K562 (cell line): Measurements from ENCODE around the gene BDNF. TPM values are rescaled to one million over a fixed set of nuclear protein-coding genes. Genes with fewer than 3 reads are reported as not detected.

Source experiments
- ATAC-seq: fragments of 200-7000 bp; cut with Tn5 transposase; 3 replicates; pipeline ENCODE4 v1.9.1; 2020; ENCODE audit warnings: moderate library complexity
- BruUV-seq: library from RNA; stranded (reverse); fragments of 400-500 nt; replicated peaks from 2 replicates; lab custom pipeline; 2021; lab: Mats Ljungman, UMichigan
- CTCF ChIA-PET: fragments of 300-600 bp; formaldehyde crosslinking; extraction: SDS; loops from one replicate; lab custom pipeline; 2021; ENCODE audit warnings: low intra/inter-chr PET ratio; lab: Yijun Ruan, JAX
- POLR2A ChIA-PET: fragments of 300-600, 350-650 bp; sonication (Branson Sonifier 250); formaldehyde crosslinking; extraction: SDS; loops from one replicate; lab custom pipeline; 2021; ENCODE audit warnings: antibody characterized with exemption, inconsistent platforms; lab: Yijun Ruan, JAX
- DNase-seq, 4 experiments: peaks; one replicate each; pipeline versions ENCODE4 v3.0.0 to v3.0.0-alpha.2; 2011 to 2018; ENCODE audit warnings: low spot score in 3 of 4, mixed read lengths in 3 of 4; ENCODE audit errors: extremely low read depth in 1 of 4
- FAIRE-seq: peaks from 2 replicates; lab custom pipeline; 2011; peaks lifted over from hg19 to GRCh38; lab: Jason Lieb, UNC
- H2AFZ ChIP-seq: 2 replicates; pipeline ENCODE4 v1.6.0; 2011; ENCODE audit warnings: low read depth, low read length, control low read depth, inconsistent platforms
- H3K27ac ChIP-seq: fragments of 200-600 bp; 3 replicates; pipeline ENCODE4 v1.8.0; 2011; ENCODE audit warnings: low read depth, mild to moderate bottlenecking, control low read depth, inconsistent platforms, low read length, moderate library complexity, mixed read lengths; ENCODE audit errors: extremely low read depth
- H3K27me3 ChIP-seq, 2 experiments: fragments of 300-600 bp in 1 of 2; 2 replicates in 1 of 2; 3 replicates in 1 of 2; pipeline versions ENCODE4 v1.6.0 to v1.8.0; 2011; ENCODE audit warnings: inconsistent platforms in 2 of 2, low read length in 2 of 2, mild to moderate bottlenecking in 1 of 2, mixed read lengths in 1 of 2, moderate library complexity in 1 of 2; ENCODE audit not compliant: control insufficient read depth in 2 of 2, insufficient read depth in 2 of 2
- H3K36me3 ChIP-seq: fragments of 300-600 bp; 3 replicates; pipeline ENCODE4 v1.8.0; 2011; ENCODE audit warnings: mild to moderate bottlenecking, low read length, inconsistent platforms; ENCODE audit not compliant: control insufficient read depth, insufficient read depth
- H3K4me1 ChIP-seq, 2 experiments: fragments of 200-600 bp in 1 of 2; replicated peaks in 1 of 2; 2 replicates in 1 of 2; 3 replicates in 1 of 2; pipeline versions ENCODE4 v1.5.1 to v1.8.0; 2011; ENCODE audit warnings: inconsistent platforms in 2 of 2, low read length in 2 of 2, mild to moderate bottlenecking in 1 of 2, mixed read lengths in 1 of 2, moderate library complexity in 1 of 2; ENCODE audit not compliant: control insufficient read depth in 2 of 2, insufficient read depth in 2 of 2
- H3K4me2 ChIP-seq: 2 replicates; pipeline ENCODE4 v1.6.1; 2011; ENCODE audit warnings: low read length, control low read depth, inconsistent platforms, mixed read lengths; ENCODE audit not compliant: insufficient read depth
- H3K4me3 ChIP-seq: fragments of 200-600 bp; sonication (generic), shearing (Covaris generic); 2 replicates; pipeline ENCODE4 v1.5.1; 2016; ENCODE audit warnings: control low read depth, inconsistent platforms
- H3K79me2 ChIP-seq: fragments of 200-600 bp; 3 replicates; pipeline ENCODE4 v1.8.0; 2011; ENCODE audit warnings: low read length, inconsistent platforms; ENCODE audit not compliant: control insufficient read depth, insufficient read depth
- H3K9ac ChIP-seq, 2 experiments: 2 replicates each; pipeline versions ENCODE4 v1.6.0 to v1.6.1; 2011; ENCODE audit warnings: low read depth in 2 of 2, low read length in 2 of 2, control low read depth in 1 of 2, inconsistent platforms in 1 of 2, mild to moderate bottlenecking in 1 of 2, mixed read lengths in 1 of 2; ENCODE audit not compliant: insufficient read depth in 1 of 2
- H3K9me1 ChIP-seq: one replicate; pipeline ENCODE4 v1.6.0; 2011; ENCODE audit warnings: inconsistent platforms, mild to moderate bottlenecking, low read length, moderate library complexity; ENCODE audit not compliant: control insufficient read depth, insufficient read depth
- H3K9me3 ChIP-seq: replicated peaks from 2 replicates; pipeline ENCODE4 v1.5.1; 2011; ENCODE audit warnings: low read depth, low read length, inconsistent platforms; ENCODE audit not compliant: control insufficient read depth, insufficient read depth
- H4K20me1 ChIP-seq: replicated peaks from 2 replicates; pipeline ENCODE4 v1.6.1; 2011; ENCODE audit warnings: low read length, inconsistent platforms, mixed read lengths; ENCODE audit not compliant: control insufficient read depth, insufficient read depth
- C11orf30 ChIP-seq: fragments of 450-650 bp; IDR thresholded peaks from 2 replicates; pipeline ENCODE4 v1.6.1; 2016; ENCODE audit warnings: low read depth, mild to moderate bottlenecking
- FIP1L1 ChIP-seq: fragments of 200-400 bp; formaldehyde crosslinking; IDR thresholded peaks from 2 replicates; pipeline ENCODE4 v1.6.1; 2018; ENCODE audit warnings: mild to moderate bottlenecking, low read depth, low read length; ENCODE audit not compliant: poor library complexity, severe bottlenecking
- GTF2E2 ChIP-seq: fragments of 200-800 bp; sonication (Bioruptor generic); IDR thresholded peaks from 2 replicates; pipeline ENCODE4 v1.6.1; 2016; ENCODE audit warnings: missing genetic modification characterization, missing compliant biosample characterization
- HCFC1 ChIP-seq: IDR thresholded peaks from 2 replicates; pipeline ENCODE4 v1.6.1; 2012; ENCODE audit warnings: low read depth, low read length, improper control_type of control experiment
- HDAC2 ChIP-seq: fragments of 450-650 bp; IDR thresholded peaks from 2 replicates; pipeline ENCODE4 v1.6.1; 2016; ENCODE audit warnings: mild to moderate bottlenecking
- HNRNPLL ChIP-seq: fragments of 200-400 bp; formaldehyde crosslinking; IDR thresholded peaks from 2 replicates; pipeline ENCODE4 v1.6.1; 2017; ENCODE audit warnings: low read length, low read depth, mild to moderate bottlenecking; ENCODE audit not compliant: poor library complexity, severe bottlenecking
- KDM2B ChIP-seq: fragments of 250-450 bp; sonication (Bioruptor Pico); IDR thresholded peaks from 2 replicates; pipeline ENCODE4 v1.8.0; 2021; ENCODE audit warnings: mild to moderate bottlenecking, moderate library complexity
- NCOA1 ChIP-seq: fragments of 450-650 bp; IDR thresholded peaks from 2 replicates; pipeline ENCODE4 v1.6.1; 2016; ENCODE audit warnings: low read depth
- SRSF7 ChIP-seq: fragments of 200-400 bp; formaldehyde crosslinking; optimal IDR thresholded peaks from 2 replicates; pipeline ENCODE3; 2017; ENCODE audit warnings: mild to moderate bottlenecking, low read depth, low read length
- TCFL5 ChIP-seq: fragments of 250-450 bp; sonication (Bioruptor Pico); conservative IDR thresholded peaks from 2 replicates; pipeline ENCODE4 v1.6.1; 2021; ENCODE audit warnings: mild to moderate bottlenecking, moderate library complexity, matching md5 sums
- TRIM24 ChIP-seq, 2 experiments: fragments of 450-650 bp; IDR thresholded peaks; 2 replicates each; pipeline ENCODE4 v1.6.1; 2016
- ZFP30 ChIP-seq: fragments of 250-450 bp; sonication (Bioruptor Pico); IDR thresholded peaks from 2 replicates; pipeline ENCODE4 v1.8.0; 2022; ENCODE audit warnings: moderate library complexity, mild to moderate bottlenecking, inconsistent platforms, borderline replicate concordance
- ZNF217 ChIP-seq: sonication (generic); formaldehyde crosslinking; IDR thresholded peaks from 2 replicates; pipeline ENCODE4 v1.8.0; 2022; ENCODE audit warnings: mild to moderate bottlenecking, missing genetic modification reagents
- ZNF263 ChIP-seq: sonication (generic); formaldehyde crosslinking; IDR thresholded peaks from 2 replicates; pipeline ENCODE4 v1.8.0; 2022; ENCODE audit warnings: mild to moderate bottlenecking, missing genetic modification reagents, borderline replicate concordance
- ZNF507 ChIP-seq: conservative IDR thresholded peaks from 2 replicates; pipeline ENCODE4 v1.6.1; 2017; ENCODE audit warnings: missing genetic modification characterization, missing compliant biosample characterization
- WGBS: fragments of 100-300 bp; shearing (Covaris generic); methylation state at CpG from one replicate; pipeline ENCODE4 v1.1.6; 2016; ENCODE audit warnings: low coverage, mixed read lengths; ENCODE audit not compliant: insufficient coverage; ENCODE audit errors: missing lambda C conversion rate; 5-methylcytosine and 5-hydroxymethylcytosine counted together
- in situ Hi-C: fragments of 300-500 bp; cut with MboI; formaldehyde crosslinking; loops from 4 replicates; pipeline ENCODE4 v1.15.0; 2018; ENCODE audit warnings: inconsistent platforms, mixed read lengths
- intact Hi-C: fragments of 100-400 bp; cut with micrococcal nuclease; formaldehyde crosslinking; loops from 2 replicates; pipeline ENCODE4 v1.14.2; 2022
- polyA plus RNA-seq, 8 experiments: library from polyadenylated mRNA; depleted of rRNA in 4 of 8; stranded (reverse) in 5 of 8; unstranded in 3 of 8; fragments of >200 nt; fragmentation: Nextera tagmentation in 2 of 8; fragmentation: Illumina TruSeq in 1 of 8; extraction: Ambion mirVana in 2 of 8; extraction: Trizol in 1 of 8; gene quantifications; 2 replicates each; pipeline versions ENCODE4 v1.2.1 to v1.2.3, GENCODE V29; 2011 to 2014; ENCODE audit warnings: inconsistent platforms in 1 of 8, missing spikeins in 1 of 8
- total RNA-seq, 7 experiments: library from RNA; depleted of rRNA in 6 of 7; stranded (reverse); fragments of >200 nt in 6 of 7; fragmentation: Illumina TruSeq in 2 of 7; extraction: Trizol in 2 of 7; gene quantifications; 2 replicates each; pipeline versions ENCODE4 v1.2.1 to v1.2.3, GENCODE V29; 2011 to 2021; ENCODE audit warnings: low replicate concordance in 1 of 7
- TF ChIP-seq, protein P1 (sequence below): fragments of 450-650 bp; IDR thresholded peaks from 2 replicates; pipeline ENCODE4 v1.6.1; 2016
- TF ChIP-seq, protein P2 (sequence below): fragments of 250-450 bp; sonication (Bioruptor Pico); IDR thresholded peaks from 2 replicates; pipeline ENCODE4 v1.9.0; 2021; ENCODE audit warnings: mild to moderate bottlenecking
- TF ChIP-seq, protein P3 (sequence below): fragments of 250-450 bp; sonication (Bioruptor Pico); IDR thresholded peaks from 2 replicates; pipeline ENCODE4 v1.6.1; 2021; ENCODE audit warnings: mild to moderate bottlenecking
- TF ChIP-seq, protein P4 (sequence below): fragments of 450-650 bp; IDR thresholded peaks from 2 replicates; pipeline ENCODE4 v1.6.1; 2014; ENCODE audit warnings: low read depth, mild to moderate bottlenecking, moderate library complexity, borderline replicate concordance

The BDNF gene
- total and polyA plus RNA-seq, 9 of the 15 experiments (the other 6 are each of a cell fraction or from before 2014, with no cell fraction given): 0.04 TPM; not detected in 8

DNA sequence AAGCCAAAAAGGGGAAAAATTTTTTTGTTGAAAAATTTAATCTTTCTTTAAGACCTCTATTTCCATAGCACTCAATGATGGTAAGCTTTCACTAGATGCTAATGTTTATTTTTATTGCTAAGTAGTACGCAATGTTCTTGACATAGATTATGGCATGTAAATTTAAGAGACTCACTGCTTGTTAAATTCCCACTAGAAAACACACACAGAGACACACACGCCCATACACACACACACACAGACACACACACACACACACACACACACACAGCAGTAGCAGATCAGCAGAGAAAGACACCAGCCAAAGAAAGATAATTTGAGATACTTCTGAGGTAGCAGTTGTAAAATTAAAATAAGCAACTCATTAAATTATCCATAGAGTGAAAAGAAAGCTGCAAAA, 16.0 kb upstream of the BDNF start (continued):
- TF ChIP-seq ZNF263: no peak
- no peak for TF ChIP-seq ZNF217 (CRISPR knock-in tag)
- TF ChIP-seq HDAC2: no peak
- no peak for TF ChIP-seq KDM2B (CRISPR knock-in tag)
- TF ChIP-seq, all 486 proteins: peak for 0

DNA sequence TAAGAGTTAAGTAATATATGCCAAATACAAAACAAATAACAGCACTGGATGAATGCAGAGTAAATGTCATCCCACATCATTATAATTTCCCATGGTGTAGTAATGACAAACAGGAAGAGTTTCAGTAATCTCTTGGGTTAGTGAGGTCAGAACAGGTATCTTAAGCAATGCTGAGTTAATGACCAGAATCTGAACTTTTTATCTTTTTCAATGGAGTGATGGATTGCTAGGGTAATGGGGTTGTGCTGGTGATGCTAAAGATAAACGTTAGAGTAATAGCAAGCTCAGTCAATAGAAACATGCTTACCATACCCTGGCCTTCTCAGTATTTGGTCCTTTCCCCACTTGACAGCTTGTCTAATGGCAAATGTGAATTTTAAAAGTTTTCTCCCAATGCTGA, 11.5 kb upstream of the BDNF start:
- H3K4me1 ChIP-seq: no peaks in the 10 kb centered on the region
- no peak overlapping the region for H2AFZ ChIP-seq
- no peaks in the 10 kb centered on the region for H3K36me3 ChIP-seq
- H3K9ac ChIP-seq: no peak overlapping the region
- BruUV-seq: no TSS peak
- no peaks in the 10 kb centered on the region for H4K20me1 ChIP-seq
- in situ Hi-C loops: no loop called here
- POLR2A ChIA-PET: no interaction called here
- intact Hi-C loops: no loop called here
- DNase-seq (no peak), ATAC-seq (no peak), FAIRE-seq (no peak)
- 0% methylated on average over 1 of the region's 1 CpG for WGBS
- H3K4me2 ChIP-seq: no peak overlapping the region
- H3K9me3 ChIP-seq: no peaks in the 10 kb centered on the region
- no peak overlapping the region for H3K4me3 ChIP-seq
- no peak for TF ChIP-seq NCOA1
- no peak for TF ChIP-seq TCFL5 (CRISPR knock-in tag)
- TF ChIP-seq, protein P1, sequence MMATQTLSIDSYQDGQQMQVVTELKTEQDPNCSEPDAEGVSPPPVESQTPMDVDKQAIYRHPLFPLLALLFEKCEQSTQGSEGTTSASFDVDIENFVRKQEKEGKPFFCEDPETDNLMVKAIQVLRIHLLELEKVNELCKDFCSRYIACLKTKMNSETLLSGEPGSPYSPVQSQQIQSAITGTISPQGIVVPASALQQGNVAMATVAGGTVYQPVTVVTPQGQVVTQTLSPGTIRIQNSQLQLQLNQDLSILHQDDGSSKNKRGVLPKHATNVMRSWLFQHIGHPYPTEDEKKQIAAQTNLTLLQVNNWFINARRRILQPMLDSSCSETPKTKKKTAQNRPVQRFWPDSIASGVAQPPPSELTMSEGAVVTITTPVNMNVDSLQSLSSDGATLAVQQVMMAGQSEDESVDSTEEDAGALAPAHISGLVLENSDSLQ: no peak
- TF ChIP-seq, protein P2, sequence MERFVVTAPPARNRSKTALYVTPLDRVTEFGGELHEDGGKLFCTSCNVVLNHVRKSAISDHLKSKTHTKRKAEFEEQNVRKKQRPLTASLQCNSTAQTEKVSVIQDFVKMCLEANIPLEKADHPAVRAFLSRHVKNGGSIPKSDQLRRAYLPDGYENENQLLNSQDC (CRISPR knock-in tag): no peak
- TF ChIP-seq HNRNPLL: no peak
- no peak for TF ChIP-seq ZFP30 (CRISPR knock-in tag)
- TF ChIP-seq GTF2E2 (tag): no peak
- TF ChIP-seq, protein P3, sequence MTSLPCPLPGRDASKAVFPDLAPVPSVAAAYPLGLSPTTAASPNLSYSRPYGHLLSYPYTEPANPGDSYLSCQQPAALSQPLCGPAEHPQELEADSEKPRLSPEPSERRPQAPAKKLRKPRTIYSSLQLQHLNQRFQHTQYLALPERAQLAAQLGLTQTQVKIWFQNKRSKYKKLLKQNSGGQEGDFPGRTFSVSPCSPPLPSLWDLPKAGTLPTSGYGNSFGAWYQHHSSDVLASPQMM (CRISPR knock-in tag): no peak
- TF ChIP-seq FIP1L1: no peak
- TF ChIP-seq HCFC1: no peak
- TF ChIP-seq, protein P4, sequence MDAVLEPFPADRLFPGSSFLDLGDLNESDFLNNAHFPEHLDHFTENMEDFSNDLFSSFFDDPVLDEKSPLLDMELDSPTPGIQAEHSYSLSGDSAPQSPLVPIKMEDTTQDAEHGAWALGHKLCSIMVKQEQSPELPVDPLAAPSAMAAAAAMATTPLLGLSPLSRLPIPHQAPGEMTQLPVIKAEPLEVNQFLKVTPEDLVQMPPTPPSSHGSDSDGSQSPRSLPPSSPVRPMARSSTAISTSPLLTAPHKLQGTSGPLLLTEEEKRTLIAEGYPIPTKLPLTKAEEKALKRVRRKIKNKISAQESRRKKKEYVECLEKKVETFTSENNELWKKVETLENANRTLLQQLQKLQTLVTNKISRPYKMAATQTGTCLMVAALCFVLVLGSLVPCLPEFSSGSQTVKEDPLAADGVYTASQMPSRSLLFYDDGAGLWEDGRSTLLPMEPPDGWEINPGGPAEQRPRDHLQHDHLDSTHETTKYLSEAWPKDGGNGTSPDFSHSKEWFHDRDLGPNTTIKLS: no peak
- no peak for TF ChIP-seq ZNF507 (tag)
- no peak for TF ChIP-seq SRSF7
- TF ChIP-seq C11orf30: no peak
- no peak for TF ChIP-seq TRIM24 (IDR thresholded peaks at IDR 0.05)
- H3K9me1 ChIP-seq: no peaks in the 10 kb centered on the region
- CTCF ChIA-PET: no interaction called here
- H3K27me3 ChIP-seq: no peaks in the 10 kb centered on the region
- H3K79me2 ChIP-seq: no peaks in the 10 kb centered on the region
- H3K27ac ChIP-seq: no peak overlapping the region
